Measurements from ENCODE around the gene SRGAP3.

GRCh38 chr3:9000041-9000440 lies 249.4 kb downstream of the SRGAP3 start:
- TF ChIP-seq EZH2phosphoT487 (IDR thresholded peaks at IDR 0.05; ENCODE audit: insufficient read depth, low read depth) (no peak), EZH2 (IDR thresholded peaks at IDR 0.05; ENCODE audit: insufficient read depth, poor library complexity, severe bottlenecking) (no peak)
